ENCODE data around the gene USF2. TPM values are rescaled to one million over a fixed set of nuclear protein-coding genes. Genes with fewer than 3 reads are reported as not detected.
A peak's percentile ranks its signal among the peaks of the same experiment; 100 is the strongest.

The USF2 gene
- polyA plus RNA-seq, 3 donors, result 160 to 166 (median 164) TPM

DNA sequence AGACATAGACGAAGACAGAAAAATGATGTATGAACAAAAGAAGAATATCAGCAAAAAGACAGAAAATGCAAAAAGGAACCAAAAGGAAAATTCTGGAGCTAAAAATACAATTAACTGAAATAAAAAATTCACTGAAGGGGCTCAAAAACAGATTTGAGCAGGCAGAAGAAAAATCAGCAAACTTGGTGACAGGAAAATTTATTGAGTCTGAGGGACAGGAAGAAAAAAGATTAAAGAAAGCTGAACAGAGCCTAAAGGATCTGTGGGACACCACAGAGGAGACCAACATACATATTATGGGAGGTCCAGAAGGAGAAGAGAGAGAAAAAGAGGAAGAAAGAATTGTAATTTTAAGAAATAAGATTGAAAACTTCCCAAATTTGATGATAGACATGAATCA, 27.3 kb upstream of the USF2 start:
- DNase-seq (ENCODE audit: low read depth in 3 of 3, low spot score in 2 of 3), result no peak

DNA sequence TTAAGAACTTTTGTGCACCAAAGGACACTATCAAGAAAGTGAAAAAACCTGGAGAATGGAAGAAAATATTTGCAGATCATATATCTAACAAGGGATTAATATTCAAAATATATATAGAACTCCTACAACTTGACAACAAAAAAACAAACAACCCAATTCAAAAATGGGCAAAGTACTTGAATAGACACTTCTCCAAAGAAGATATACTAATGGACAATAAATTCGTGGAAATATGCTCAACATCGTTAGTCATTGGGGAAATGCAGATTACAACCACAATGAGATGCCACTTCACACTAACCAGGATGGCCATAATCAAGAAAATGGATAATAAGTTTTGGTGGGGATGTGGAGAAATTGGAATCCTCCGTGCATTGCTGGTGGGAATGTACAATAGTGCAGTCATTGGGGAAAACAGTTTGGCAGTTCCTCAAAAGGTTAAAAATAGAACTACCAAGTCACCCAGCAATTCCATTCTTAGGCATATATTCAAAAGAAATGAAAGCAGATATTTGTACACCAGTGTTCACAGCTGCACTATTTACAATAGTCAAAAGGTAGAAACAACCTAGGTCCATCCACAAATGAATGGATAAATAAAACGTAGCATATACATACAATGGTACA, 22.2 kb upstream of the USF2 start:
- no peak for DNase-seq (ENCODE audit: low read depth in 3 of 3, low spot score in 2 of 3)

DNA sequence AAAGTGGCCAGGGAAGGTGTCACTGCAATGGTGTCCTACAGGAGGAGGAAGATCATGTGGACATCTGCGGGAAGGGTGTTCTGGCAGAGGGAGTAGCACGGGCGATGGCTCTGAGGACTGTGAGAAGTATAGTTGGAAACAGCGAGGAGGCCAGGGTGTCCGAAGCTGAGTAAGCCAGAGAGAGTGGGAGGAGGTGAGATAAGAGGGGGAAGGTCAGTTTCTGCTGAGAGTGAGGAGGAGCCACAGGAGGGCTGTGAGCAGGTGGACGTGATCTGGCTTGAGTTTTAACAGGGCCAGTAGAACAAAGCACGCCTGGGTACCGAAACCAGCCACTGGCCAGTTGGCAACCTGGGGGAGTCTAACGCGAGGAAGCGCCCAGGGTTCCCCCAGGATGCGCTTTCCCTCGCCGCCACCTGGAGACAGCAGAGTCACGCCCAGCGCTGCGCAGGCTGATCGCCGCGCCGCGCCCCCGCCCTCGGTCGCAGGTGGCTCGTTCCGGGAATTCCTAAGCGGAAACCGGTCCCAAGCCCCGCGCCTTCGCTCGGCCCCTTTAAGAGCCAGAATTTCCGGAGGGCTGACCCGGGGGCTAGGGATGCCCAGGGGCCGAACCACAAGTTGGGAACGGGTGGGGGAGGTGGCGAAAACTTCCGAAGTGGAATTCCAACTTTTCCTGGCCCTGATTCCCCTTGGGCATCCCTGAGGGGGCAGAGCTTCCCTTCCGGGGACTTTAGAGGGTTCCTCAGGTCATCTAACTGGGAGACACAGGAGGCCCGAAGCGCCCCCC, 21.0 kb upstream of the USF2 start:
- peak; percentile 73 to 87 (median 87) for DNase-seq (ENCODE audit: low read depth in 3 of 3, low spot score in 2 of 3)

DNA sequence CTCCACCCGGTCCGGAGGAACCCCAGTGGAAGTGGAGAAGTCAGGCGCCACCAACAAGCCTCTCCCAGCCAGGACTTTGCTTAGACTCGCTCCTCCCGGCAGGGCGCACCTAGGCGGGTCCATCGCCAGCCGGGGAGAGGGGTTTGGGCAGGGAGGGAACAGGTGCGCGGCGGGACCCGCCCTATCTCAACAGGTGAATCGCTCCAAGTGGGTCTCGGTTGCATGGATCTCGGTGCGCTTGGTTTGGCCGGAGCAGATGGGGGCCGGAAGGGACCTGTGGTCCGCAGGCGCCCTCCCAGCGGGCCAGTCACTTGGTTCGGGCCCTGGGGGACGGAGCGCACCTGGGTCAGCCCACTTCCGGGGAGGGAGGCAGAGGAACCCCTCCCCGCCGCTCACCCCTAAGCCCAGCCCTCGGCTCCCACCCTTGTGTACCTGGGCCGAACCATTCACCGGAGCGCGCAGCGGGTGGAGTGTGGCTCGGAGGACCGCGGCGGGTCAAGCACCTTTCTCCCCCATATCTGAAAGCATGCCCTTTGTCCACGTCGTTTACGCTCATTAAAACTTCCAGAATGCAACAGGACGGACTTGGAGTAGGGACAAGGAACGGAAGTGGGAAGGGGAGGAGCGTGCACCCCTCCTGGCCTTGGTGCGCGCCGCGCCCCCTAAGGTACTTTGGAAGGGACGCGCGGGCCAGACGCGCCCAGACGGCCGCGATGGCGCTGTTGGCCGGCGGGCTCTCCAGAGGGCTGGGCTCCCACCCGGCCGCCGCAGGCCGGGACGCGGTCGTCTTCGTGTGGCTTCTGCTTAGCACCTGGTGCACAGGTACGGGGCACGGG, 20.2 kb upstream of the USF2 start, which contains the start of gene LSR:
LSR (plus strand) TSS at position 693 of the 836 bp plus-strand sequence; CDS start at position 714, 21 bp downstream.
- peak; percentile 75 to 79 (median 79) for DNase-seq (ENCODE audit: low read depth in 3 of 3, low spot score in 2 of 3)

DNA sequence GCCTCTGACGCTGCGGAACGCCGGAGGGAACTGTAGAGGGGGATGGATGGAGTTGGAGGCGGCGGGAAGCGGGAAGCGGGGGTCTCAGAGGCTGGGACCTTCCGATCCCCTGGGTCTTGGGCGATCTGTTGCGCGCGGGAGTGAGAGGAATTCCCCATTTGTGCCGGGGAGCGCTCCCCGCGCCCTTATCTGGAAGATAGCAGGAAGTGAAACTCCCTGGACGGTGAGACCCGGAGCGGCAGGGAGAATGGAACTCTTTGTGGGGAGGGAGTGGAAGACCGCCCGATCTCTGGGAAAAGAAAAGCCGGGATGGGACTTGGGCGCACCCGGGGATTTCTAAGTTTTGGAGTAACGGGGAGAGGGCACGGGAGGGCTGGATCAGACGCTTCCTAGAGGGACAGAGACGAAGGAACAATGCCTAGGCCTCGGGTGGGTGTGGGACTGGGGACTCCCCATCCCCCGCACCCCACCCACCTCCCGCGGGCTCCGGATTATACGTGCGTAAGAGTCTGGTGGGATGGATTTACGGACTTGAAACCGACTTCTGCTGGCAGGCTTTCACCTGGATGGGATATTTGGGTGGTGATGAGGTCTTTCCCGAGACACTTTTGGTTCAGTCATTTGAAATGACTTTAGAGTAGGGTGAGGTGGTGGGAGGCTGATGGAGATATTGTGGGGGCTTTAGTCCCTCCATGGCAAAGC, 19.5 kb upstream of the USF2 start:
- DNase-seq (ENCODE audit: low read depth in 3 of 3, low spot score in 2 of 3), result no peak

DNA sequence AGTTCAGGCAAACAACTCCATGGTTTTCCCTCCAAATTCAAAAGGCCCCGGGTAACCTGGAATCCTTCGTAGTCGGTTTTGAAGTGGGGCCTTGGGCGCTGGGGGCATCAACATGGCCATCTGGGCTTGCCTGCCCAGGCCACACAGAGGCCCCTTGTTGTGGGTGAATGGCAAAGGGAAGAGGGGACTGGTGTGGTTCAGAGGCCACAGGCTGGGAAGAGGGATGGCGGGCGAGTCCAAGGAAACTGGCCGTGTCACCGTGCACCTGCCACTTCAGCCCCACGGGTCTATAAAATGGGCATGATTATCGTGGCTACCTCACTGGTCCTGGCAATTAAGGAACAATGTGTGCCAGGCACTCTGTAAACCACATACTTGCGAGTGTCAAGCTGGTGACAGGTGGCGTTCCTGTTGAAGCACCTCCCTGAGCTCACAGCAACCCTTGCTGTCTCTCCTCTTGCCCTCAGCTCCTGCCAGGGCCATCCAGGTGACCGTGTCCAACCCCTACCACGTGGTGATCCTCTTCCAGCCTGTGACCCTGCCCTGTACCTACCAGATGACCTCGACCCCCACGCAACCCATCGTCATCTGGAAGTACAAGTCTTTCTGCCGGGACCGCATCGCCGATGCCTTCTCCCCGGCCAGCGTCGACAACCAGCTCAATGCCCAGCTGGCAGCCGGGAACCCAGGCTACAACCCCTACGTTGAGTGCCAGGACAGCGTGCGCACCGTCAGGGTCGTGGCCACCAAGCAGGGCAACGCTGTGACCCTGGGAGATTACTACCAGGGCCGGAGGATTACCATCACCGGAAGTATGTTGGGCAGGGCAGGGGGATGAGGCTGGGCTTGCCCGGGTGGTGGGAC, 18.7 kb upstream of the USF2 start:
- no peak for DNase-seq (ENCODE audit: low read depth in 3 of 3, low spot score in 2 of 3)

DNA sequence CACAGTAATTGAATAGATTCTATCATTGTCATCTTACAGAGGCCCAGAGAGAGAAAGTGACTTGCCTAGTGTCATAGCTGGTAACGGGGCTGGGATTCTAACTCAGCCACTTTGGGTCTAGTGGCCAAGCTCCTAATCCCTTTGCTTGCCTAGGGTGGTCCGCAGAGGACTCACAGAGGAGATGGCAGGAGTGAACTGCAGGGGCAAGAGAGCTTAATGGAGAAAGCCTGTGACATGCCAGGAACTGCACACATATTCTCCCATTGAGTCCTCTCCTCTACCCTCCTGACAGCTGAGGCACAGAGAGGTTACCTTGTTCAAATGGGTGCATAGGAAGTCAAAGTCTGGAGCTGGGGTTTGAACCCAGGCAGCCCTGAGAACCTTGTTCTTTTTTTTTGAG, 17.3 kb upstream of the USF2 start:
- DNase-seq (ENCODE audit: low read depth in 3 of 3, low spot score in 2 of 3), result no peak

DNA sequence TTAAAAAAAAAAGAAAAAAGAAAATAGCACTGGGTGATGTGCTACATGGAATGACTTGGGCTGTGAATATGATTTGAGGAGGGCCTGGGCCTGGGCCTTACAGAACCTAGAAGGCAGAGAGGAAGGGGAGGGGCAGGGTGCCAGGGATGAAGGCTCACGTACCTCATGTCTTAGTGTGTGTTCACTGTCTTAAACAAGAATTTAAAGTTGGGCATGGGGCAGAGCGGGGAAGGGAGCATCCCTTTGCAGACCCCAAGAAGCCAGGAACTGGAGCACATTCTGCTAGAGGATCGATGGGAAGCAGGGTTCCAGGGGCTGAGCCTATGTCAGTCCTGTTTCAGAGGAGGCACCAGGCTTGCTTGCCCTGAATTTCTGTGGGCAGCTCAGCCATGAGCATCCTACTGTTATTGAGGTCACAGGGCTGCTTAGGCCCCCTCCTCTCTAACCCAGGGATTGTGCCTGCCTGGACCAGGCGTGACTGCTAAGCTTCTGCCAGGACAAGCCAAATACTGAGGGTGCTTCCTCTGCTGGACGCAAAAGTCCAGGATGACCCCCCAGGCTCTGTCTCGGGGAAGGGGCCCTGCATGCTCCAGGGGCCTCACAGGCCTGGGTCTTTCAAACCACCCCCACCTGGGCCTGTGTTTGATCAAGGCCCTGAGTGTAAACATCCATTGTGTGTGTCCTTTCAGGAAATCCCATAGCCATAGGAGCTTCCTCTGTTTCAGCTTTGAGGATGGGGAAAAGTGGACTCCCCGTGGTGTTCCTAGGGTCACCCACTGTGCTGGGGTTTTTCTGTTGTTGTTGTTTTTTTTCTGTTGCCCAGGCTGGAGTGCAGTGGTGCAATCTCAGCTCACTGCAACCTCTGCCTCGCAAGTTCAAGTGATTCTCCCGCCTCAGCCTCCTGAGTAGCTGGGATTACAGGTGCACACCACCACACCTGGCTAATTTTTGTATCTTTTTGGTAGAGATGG, 15.2 kb upstream of the USF2 start:
- no peak for DNase-seq (ENCODE audit: low read depth in 3 of 3, low spot score in 2 of 3)

DNA sequence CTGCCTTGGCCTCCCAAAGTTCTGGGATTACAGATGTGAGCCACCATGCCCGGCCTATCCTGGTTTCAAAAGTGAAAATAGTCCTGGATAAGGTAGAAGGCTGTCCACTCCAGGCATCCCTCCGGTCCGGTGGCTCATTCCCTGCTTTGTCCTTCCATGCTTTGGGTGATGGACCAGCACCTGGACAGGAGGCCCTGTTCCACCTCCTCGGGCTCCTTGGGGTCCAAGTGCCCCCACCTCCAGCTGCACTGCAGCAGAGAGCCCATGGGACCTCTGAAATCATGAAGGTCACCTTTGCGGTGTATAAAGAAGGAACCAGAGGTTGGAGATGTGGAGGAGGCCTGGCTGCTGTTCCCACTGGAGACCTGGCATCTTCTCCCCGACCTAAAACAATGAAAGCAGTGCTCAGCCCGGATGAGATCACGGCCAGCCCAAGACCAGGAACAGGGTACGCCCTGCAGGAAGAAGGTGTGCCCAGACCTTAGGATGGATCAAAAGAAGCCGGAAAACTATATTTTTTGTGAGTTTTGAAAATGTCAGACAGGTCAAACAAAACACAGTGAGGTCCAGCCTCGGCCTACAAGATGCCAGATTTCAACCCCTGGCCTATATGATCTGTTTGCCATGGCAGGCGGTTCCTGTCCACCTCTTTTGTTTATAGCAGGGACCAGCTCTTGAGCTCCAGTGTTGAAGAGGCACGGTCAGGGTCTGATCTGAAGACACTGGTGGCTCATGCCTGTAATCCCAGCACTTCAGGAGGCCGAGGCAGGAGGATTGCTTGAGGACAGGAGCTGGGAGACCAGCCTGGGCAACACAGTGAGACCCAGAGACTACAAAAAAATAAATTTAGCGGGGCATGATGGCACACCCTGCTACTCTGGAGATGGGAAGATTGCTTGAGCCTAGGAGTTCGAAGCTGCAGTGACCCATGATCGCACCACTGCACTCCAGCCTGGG, 14.1 kb upstream of the USF2 start:
- DNase-seq (ENCODE audit: low read depth in 3 of 3, low spot score in 2 of 3), result no peak

DNA sequence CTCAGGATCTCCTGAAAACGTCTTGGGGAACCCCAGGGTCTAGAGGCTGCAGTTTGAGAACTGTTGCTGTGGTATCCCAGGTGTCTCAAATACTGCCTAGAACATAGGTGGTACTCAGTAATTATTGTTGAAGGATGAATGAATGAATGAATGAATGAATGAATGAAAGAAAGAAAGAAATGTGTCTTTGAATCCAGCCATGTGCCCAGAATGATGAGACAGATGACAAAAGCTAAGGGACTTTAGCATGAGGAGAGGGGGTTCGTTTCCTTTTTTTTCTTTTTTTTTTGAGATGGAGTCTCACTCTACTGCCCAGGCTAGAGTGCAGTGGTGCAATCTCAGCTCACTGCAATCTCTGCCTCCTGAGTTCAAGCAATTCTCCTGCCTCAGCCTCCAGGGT, 12.2 kb upstream of the USF2 start:
- no peak for DNase-seq (ENCODE audit: low read depth in 3 of 3, low spot score in 2 of 3)

DNA sequence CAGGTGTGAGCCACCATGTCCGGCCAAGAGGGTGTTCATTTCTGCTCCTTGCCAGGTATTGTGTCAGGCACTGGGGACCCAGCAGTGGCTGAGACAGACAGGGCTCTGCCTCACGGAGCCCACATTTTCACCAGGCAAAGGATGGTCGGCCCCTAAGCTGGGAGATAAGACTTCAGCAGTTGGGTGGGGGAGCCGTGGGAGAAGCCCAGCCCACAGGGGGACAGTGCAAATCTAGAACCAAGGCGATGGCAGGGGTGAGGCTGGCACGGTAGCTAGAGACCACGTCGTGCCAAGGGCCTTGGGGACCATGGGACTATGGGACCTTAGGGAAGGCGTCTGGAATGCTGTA, 11.7 kb upstream of the USF2 start:
- no peak for DNase-seq (ENCODE audit: low read depth in 3 of 3, low spot score in 2 of 3)

DNA sequence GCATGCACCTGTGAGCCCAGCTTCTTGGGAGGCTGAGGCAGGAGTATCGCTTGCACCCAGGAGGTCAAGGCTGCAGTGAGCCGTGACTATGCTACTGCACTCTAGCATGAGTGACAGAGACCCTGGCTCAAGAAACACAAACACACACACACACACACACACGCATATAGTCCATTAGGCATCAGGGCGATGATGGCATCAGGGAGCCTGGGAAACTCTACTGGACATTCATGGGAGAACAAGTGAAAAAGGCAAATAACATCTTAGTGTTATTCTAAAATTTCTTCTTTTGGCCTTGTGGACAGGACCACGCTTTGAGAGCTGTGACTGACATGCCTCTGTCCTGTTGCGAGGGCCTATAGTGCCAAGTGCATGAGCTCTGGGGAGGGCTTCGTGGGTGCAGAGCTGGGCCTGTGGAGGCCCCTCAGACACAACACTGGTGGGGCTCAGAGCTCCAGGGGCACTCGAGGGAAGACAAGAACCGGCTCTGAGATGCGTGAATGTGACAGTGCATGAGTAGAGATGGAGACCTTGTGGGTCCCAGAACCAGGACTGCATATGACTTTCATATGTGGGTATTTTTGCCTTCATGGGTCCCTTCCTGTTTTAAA, 8.0 kb upstream of the USF2 start:
- DNase-seq (ENCODE audit: low read depth in 3 of 3, low spot score in 2 of 3), result no peak

DNA sequence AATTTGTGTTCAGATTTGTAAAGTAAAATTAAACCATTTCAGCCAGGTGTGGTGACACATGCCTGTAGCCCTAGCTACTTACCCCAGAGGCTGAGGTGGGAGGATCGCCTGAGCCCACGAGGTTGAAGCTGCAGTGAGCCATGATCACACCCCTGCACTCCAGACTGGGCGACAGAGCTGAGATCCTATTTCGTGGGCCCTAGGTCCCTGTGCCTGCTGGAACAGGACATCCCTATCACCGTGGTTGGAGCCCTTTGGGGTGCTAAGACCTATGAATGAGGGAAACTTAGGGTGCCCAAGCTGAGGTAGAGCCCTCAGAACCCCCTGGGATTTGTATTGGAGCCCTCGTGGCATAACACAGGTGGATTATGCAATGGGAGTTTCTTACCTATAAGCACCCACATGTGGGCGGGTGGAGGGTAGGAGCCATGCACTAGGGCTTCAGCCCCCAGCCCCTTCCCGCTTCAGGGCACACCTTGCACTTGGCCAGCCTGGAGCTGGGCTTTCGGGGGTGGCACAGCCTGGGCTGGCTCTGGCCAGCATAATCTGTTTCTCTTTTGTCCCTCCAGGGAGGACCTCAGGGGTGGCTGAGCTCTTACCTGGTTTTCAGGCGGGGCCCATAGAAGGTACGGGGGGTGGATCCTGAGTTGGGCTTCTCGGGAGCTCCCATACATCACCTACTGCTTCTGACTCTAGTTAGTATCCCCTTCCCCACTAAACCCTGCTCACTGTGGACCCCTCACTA, 7.2 kb upstream of the USF2 start:
- DNase-seq (ENCODE audit: low read depth in 3 of 3, low spot score in 2 of 3), result no peak

DNA sequence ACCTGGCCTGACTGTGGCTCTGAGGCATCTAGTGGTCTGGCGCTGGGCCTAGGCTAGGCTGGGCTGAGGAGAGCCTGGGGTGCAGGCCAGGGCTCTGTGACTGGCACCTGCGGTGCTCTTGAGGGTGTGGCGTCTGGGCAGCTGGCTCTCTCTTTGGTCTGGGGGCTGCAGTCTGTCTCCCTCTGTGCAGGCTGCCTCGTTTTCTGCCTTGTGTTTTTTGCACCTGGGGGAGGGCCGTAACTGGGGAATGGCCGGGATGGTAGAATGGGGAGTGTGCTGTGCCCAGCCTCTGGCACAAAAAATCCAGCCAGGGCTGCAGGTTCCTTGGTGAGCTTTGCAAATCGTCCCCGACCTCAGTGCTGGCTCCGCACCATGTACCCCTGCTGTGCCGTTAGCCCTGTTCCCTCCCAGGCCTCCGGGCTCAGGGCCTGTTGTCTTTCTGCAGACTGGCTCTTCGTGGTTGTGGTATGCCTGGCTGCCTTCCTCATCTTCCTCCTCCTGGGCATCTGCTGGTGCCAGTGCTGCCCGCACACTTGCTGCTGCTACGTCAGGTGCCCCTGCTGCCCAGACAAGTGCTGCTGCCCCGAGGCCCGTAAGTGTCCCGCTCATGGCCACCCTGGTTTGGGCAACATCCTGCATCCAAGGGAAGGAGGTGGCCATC, 6.5 kb upstream of the USF2 start:
- no peak for DNase-seq (ENCODE audit: low read depth in 3 of 3, low spot score in 2 of 3)

DNA sequence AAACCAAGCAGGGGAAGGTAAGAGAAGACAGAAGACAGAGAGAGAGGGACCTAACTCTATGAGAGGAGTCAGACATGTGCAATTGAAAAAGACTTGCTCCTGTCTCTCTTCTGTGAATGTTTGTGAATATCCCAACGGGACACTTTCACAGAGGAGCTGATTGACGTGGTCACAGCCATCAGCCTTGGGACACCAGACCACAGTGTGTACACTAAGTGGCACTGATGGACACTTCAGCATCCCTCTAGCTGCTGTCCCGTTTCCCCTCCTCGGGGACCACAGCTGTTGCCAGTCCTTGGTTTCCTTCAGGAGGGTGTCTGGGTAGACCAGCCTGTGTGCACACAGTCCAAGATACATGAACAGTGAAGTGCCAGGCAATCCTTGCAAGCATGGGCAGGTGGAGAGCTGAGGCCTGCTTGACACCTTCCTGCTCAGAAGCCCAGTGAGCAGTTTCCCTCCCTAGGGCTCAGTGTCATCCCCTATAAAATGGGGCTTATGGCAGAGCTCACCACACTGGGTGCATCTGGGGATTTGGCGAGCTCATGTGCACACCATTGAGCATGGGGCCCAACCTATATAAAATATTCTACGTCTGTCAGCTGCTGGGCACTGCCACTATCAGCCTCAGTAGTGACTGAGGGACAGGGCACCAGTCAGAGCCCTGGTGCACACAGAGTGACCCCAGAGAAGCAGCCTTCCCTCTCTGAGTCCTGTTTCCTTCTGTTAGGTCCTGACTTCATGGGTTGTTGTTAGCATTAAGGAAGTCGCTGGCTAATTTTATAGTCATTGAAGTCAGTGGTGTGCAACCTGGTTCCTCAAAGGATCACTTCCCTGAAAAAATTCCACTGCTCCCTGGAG, 4.3 kb upstream of the USF2 start:
- no peak for DNase-seq (ENCODE audit: low read depth in 3 of 3, low spot score in 2 of 3)

Measured in right renal cortex interstitium (tissue), 3 donors.